Body of pancreas (tissue), 4 donors: ENCODE data around the gene DNAH8. TPM values are rescaled to one million over a fixed set of nuclear protein-coding genes. Genes with fewer than 3 reads are reported as not detected.

ENCODE experiments used
- ATAC-seq: fragments of 150-250 bp; one replicate; pipeline ENCODE4 v1.9.1; 2016
- DNase-seq, 4 donors: peaks; one replicate each; pipeline ENCODE4 v3.0.0-alpha.2; 2019
- H3K27ac ChIP-seq, 4 donors: fragments of 200-600 bp; sonication (generic); 1 replicate in 3 of 4; 2 replicates in 1 of 4; pipeline versions ENCODE4 v1.5.1 to v1.6.1; 2016 to 2019; ENCODE audit warnings: mild to moderate bottlenecking in 1 of 4, mixed read lengths in 1 of 4, moderate library complexity in 1 of 4
- H3K27me3 ChIP-seq, 2 donors: fragments of 200-600 bp; sonication (generic); one replicate each; pipeline ENCODE4 v1.6.0; 2016; ENCODE audit warnings: mild to moderate bottlenecking in 1 of 2
- H3K36me3 ChIP-seq, 2 donors: fragments of 200-600 bp; sonication (generic); replicated peaks in 1 of 2; 2 replicates each; pipeline ENCODE4 v1.5.1; 2016; ENCODE audit warnings: low read depth in 2 of 2; ENCODE audit not compliant: insufficient read depth in 1 of 2
- H3K4me1 ChIP-seq: fragments of 200-600 bp; sonication (generic); one replicate; pipeline ENCODE4 v1.6.0; 2016
- H3K4me3 ChIP-seq, 2 donors: fragments of 200-600 bp; sonication (generic); 1 replicate in 1 of 2; 2 replicates in 1 of 2; pipeline ENCODE4 v1.5.1; 2016 to 2019
- H3K9me3 ChIP-seq, 3 donors: fragments of 200-600 bp; sonication (generic); 1 replicate in 2 of 3; 2 replicates in 1 of 3; pipeline ENCODE4 v1.5.1; 2016
- CTCF ChIP-seq, 7 experiments: fragments of 450-650 bp in 4 of 7; fragments of 200-600 bp in 3 of 7; sonication (generic) in 3 of 7; IDR thresholded peaks; one replicate each; pipeline ENCODE4 v1.5.1; 2016 to 2019; ENCODE audit warnings: antibody characterized with exemption in 7 of 7
- POLR2A ChIP-seq, 3 donors: fragments of 450-650 bp; IDR thresholded peaks; one replicate each; pipeline ENCODE4 v1.6.1; 2016; ENCODE audit warnings: antibody characterized with exemption in 3 of 3, mild to moderate bottlenecking in 2 of 3
- WGBS, 2 donors: methylation state at CpG; one replicate each; pipeline ENCODE4 v1.1.5; 2017; 5-methylcytosine and 5-hydroxymethylcytosine counted together
- intact Hi-C: fragments of 100-400 bp; cut with DNase I; formaldehyde crosslinking; loops from one replicate; pipeline ENCODE4 v1.15.1; 2023
- total RNA-seq, 2 donors: library from RNA; depleted of rRNA; stranded (reverse); fragments of >200 nt; gene quantifications; one replicate each; pipeline ENCODE4 v1.1.0, GENCODE V29; 2016

DNAH8 gene
- total RNA-seq, 2 donors from 2014 or later = not detected

GRCh38 chr6:38773338-38773737 lies 58.2 kb downstream of the DNAH8 start:
- intact Hi-C loops = no loop called here
- H3K36me3 ChIP-seq = no peaks in the 10 kb centered on the region
- H3K4me3 ChIP-seq = no peak overlapping the region
- no peaks in the 10 kb centered on the region for H3K4me1 ChIP-seq
- DNase-seq = peak in 1 of 4 donors; percentile 13
- WGBS, 2 donors = 61 to 65% methylated on average over 3 of the region's 3 CpGs
- no peaks in the 10 kb centered on the region for H3K9me3 ChIP-seq
- ATAC-seq = no peak
- no peaks in the 10 kb centered on the region for H3K27me3 ChIP-seq
- H3K27ac ChIP-seq = no peak overlapping the region
- TF ChIP-seq POLR2A (IDR thresholded peaks at IDR 0.05) = no peak
- peak in 4 of 7 experiments; percentile 9 to 20 (median 12) for TF ChIP-seq CTCF (IDR thresholded peaks at IDR 0.05)

- Histone ChIP-seq H3K4me3 (no peak overlapping the region), H3K36me3 (no peaks in the 10 kb centered on the region), H3K27ac (no peak overlapping the region), H3K27me3 (no peaks in the 10 kb centered on the region), H3K4me1 (no peaks in the 10 kb centered on the region), H3K9me3 (no peaks in the 10 kb centered on the region)
- 77 to 90% methylated on average over 5 of the region's 5 CpGs for WGBS, 2 donors
- ATAC-seq (no peak), DNase-seq (no peak)
- TF ChIP-seq CTCF (IDR thresholded peaks at IDR 0.05) = no peak
- no peak for TF ChIP-seq POLR2A (IDR thresholded peaks at IDR 0.05)
- intact Hi-C loops = no loop called here
These were observed 60.0 kb downstream of the DNAH8 start for GRCh38 chr6:38774929-38775707.

- Histone ChIP-seq H3K27me3 (no peaks in the 10 kb centered on the region), H3K27ac (no peak overlapping the region), H3K4me1 (no peaks in the 10 kb centered on the region), H3K36me3 (no peaks in the 10 kb centered on the region), H3K4me3 (no peak overlapping the region), H3K9me3 (no peaks in the 10 kb centered on the region)
- WGBS, 2 donors = 89 to 95% methylated on average over 1 of the region's 1 CpG
- no peak for ATAC-seq
- intact Hi-C loops = no loop called here
- TF ChIP-seq CTCF (IDR thresholded peaks at IDR 0.05) = no peak
- no peak for TF ChIP-seq POLR2A (IDR thresholded peaks at IDR 0.05)
- no peak for DNase-seq
These were observed 60.8 kb downstream of the DNAH8 start for GRCh38 chr6:38775870-38776269.

- H3K36me3 ChIP-seq = no peaks in the 10 kb centered on the region
- DNase-seq (no peak), ATAC-seq (no peak)
- no peak overlapping the region for H3K4me3 ChIP-seq
- TF ChIP-seq CTCF (IDR thresholded peaks at IDR 0.05) (no peak), POLR2A (IDR thresholded peaks at IDR 0.05) (no peak)
- no peaks in the 10 kb centered on the region for H3K27me3 ChIP-seq
- 50 to 56% methylated on average over 1 of the region's 1 CpG for WGBS, 2 donors
- no peak overlapping the region for H3K27ac ChIP-seq
- intact Hi-C loops = no loop called here
- H3K4me1 ChIP-seq = no peaks in the 10 kb centered on the region
- no peaks in the 10 kb centered on the region for H3K9me3 ChIP-seq
These were observed 61.4 kb downstream of the DNAH8 start for GRCh38 chr6:38776515-38776914.
